Colonic mucosa (tissue), 4 donors: ENCODE results near the gene GNG13. TPM values are rescaled to one million over a fixed set of nuclear protein-coding genes. Genes with fewer than 3 reads are reported as not detected.

Experiments used
- DNase-seq: peaks from one replicate; pipeline ENCODE4 v3.0.0-alpha.2; 2020
- H3K27ac ChIP-seq: fragments of 200-600 bp; one replicate; pipeline ENCODE4 v1.8.0; 2021
- H3K27me3 ChIP-seq: fragments of 200-600 bp; one replicate; pipeline ENCODE4 v1.8.0; 2021
- H3K36me3 ChIP-seq: fragments of 200-600 bp; one replicate; pipeline ENCODE4 v1.8.0; 2021
- H3K4me1 ChIP-seq: fragments of 200-600 bp; one replicate; pipeline ENCODE4 v1.8.0; 2021; ENCODE audit warnings: mild to moderate bottlenecking
- H3K4me3 ChIP-seq: fragments of 200-600 bp; one replicate; pipeline ENCODE4 v1.8.0; 2021
- H3K9ac ChIP-seq, 2 donors: one replicate each; pipeline ENCODE4 v1.7.0; 2013; ENCODE audit warnings: control low read depth in 2 of 2, low read depth in 2 of 2, low read length in 2 of 2
- H3K9me3 ChIP-seq: fragments of 200-600 bp; one replicate; pipeline ENCODE4 v1.8.0; 2021
- intact Hi-C: fragments of 100-400 bp; cut with DNase I; formaldehyde crosslinking; loops from one replicate; pipeline ENCODE4 v1.14.1; 2022
- microRNA-seq: library from miRNA; unstranded; fragments of <30 nt; microRNA quantifications from one replicate; pipeline ENCODE4, GENCODE V29; 2019
- total RNA-seq, 2 donors: library from RNA; stranded (reverse); fragmentation: NEBNext Ultra II Directional in 1 of 2; extraction: Animal tissue kit (Norgen Biotek cat#: 25700) in 1 of 2; gene quantifications; one replicate each; pipeline ENCODE4 v1.2.1, GENCODE V29; 2021
- TF ChIP-seq, protein P1 (sequence below): fragments of 200-600 bp; IDR thresholded peaks from one replicate; pipeline ENCODE4 v1.8.0; 2022; ENCODE audit warnings: antibody characterized with exemption, mild to moderate bottlenecking
- donor health status: healthy.
- donor health status: DM: no; HTN: no; CAD: no.
- donor health status: DM: no; HTN: no; CAD: no.

GNG13 gene
- total RNA-seq, 2 donors from 2014 or later = 0.24 TPM; not detected in 1

- DNase-seq = no peak
- Histone ChIP-seq H3K9me3 (no peaks in the 10 kb centered on the region), H3K4me1 (no peaks in the 10 kb centered on the region), H3K36me3 (no peaks in the 10 kb centered on the region), H3K4me3 (no peak overlapping the region), H3K27me3 (peaks cover 12% of the 10 kb centered on the region), H3K9ac (no peak overlapping the region), H3K27ac (no peak overlapping the region)
- intact Hi-C loops = no loop called here
- TF ChIP-seq, protein P1, sequence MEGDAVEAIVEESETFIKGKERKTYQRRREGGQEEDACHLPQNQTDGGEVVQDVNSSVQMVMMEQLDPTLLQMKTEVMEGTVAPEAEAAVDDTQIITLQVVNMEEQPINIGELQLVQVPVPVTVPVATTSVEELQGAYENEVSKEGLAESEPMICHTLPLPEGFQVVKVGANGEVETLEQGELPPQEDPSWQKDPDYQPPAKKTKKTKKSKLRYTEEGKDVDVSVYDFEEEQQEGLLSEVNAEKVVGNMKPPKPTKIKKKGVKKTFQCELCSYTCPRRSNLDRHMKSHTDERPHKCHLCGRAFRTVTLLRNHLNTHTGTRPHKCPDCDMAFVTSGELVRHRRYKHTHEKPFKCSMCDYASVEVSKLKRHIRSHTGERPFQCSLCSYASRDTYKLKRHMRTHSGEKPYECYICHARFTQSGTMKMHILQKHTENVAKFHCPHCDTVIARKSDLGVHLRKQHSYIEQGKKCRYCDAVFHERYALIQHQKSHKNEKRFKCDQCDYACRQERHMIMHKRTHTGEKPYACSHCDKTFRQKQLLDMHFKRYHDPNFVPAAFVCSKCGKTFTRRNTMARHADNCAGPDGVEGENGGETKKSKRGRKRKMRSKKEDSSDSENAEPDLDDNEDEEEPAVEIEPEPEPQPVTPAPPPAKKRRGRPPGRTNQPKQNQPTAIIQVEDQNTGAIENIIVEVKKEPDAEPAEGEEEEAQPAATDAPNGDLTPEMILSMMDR = no peak
Observed at GRCh38 chr16:751152-752006, 49.2 kb downstream of the GNG13 start.

DNA sequence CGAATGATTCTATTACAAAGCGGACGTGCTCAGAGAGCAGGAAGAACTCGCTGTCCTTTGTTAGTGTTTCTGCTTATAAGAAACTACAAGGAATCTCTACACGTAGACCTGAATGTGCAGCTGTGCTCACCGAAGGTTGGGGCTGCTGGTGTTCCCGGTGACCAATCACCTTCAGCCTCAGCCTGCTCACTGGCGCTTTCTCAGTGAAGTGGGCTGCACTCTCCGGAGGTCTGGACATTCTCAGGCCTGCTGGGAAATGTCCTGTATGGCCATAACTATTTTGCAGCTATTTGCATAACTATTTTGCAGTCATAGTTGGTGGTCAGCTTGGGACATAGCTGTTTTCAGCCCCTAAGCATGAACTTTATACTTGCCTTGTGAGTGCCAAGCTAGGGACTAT, 50.0 kb downstream of the GNG13 start:
- no peak overlapping the region for H3K9ac ChIP-seq

DNA sequence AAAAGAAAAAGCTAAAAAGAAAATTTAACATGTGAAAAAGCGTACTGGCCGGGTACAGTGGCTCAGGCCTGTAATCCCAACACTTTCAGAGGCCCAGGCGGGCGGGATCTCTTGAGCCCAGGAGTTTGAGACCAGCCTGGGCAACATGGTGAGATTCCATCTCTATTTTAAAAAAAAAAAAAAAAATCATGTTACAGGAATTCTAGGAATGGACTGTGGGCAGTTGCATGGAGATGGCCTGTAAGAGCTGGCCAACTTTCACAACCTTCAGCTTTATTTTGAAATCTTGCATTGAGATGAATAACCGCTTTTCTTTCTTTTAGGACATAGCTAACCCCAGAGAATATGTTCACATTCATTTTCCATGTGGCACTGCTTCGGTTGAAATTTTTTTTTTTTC, 51.5 kb downstream of the GNG13 start:
- Histone ChIP-seq H3K27ac (no peak overlapping the region), H3K4me3 (no peak overlapping the region), H3K9me3 (no peaks in the 10 kb centered on the region), H3K4me1 (no peaks in the 10 kb centered on the region), H3K27me3 (peaks cover 12% of the 10 kb centered on the region), H3K9ac (no peak overlapping the region), H3K36me3 (no peaks in the 10 kb centered on the region)
- TF ChIP-seq, protein P1 = no peak
- DNase-seq = no peak
- intact Hi-C loops = no loop called here

More for the DNA sequence above, 50.0 kb downstream of the GNG13 start:
- DNase-seq = no peak
- intact Hi-C loops = no loop called here
- H3K27ac ChIP-seq = no peak overlapping the region
- H3K4me1 ChIP-seq = no peaks in the 10 kb centered on the region
- H3K27me3 ChIP-seq = peaks cover 12% of the 10 kb centered on the region
- TF ChIP-seq, protein P1 = no peak
- no peak overlapping the region for H3K4me3 ChIP-seq
- no peaks in the 10 kb centered on the region for H3K9me3 ChIP-seq
- H3K36me3 ChIP-seq = no peaks in the 10 kb centered on the region

Small RNAs within 50 kb of the gene (microRNA-seq; reads per million reads assigned to microRNA genes)
- gene MIR662 = not detected

Other genes with a start within 250 kb of the GNG13 start
- gene PRR35, start 240.3 kb downstream of the GNG13 start, total RNA-seq = not detected
- under 1 TPM; 0.32 to 0.35 TPM for gene NHLRC4, start 233.7 kb downstream of the GNG13 start, total RNA-seq
- gene PIGQ, start 230.8 kb downstream of the GNG13 start, total RNA-seq = 10 to 100 TPM; 25.6 to 59.3 TPM
- gene RAB40C, start 210.7 kb downstream of the GNG13 start, total RNA-seq = 10 to 100 TPM; 34.9 to 38.5 TPM
- 1 to 10 TPM in 1 of 2 donors, under 1 TPM in 1; 0.80 to 1.1 TPM for gene WFIKKN1, start 169.7 kb downstream of the GNG13 start, total RNA-seq
- 100 to 1,000 TPM in 1 of 2 donors, 10 to 100 TPM in 1; 43.7 to 102 TPM for gene METTL26, start 164.4 kb downstream of the GNG13 start, total RNA-seq
- gene MCRIP2, start 158.9 kb downstream of the GNG13 start, total RNA-seq = 100 to 1,000 TPM; 132 to 158 TPM
- gene WDR90, start 151.4 kb downstream of the GNG13 start, total RNA-seq = 100 to 1,000 TPM in 1 of 2 donors, 10 to 100 TPM in 1; 25.1 to 122 TPM
- gene RHOT2, start 132.6 kb downstream of the GNG13 start, total RNA-seq = 100 to 1,000 TPM; 112 to 182 TPM
- gene RHBDL1, start 125.1 kb downstream of the GNG13 start, total RNA-seq = 1 to 10 TPM; 4.0 to 5.7 TPM
- gene STUB1, start 120.3 kb downstream of the GNG13 start, total RNA-seq = 100 to 1,000 TPM in 1 of 2 donors, 10 to 100 TPM in 1; 96.7 to 159 TPM
- 10 to 100 TPM; 40.7 to 72.1 TPM for gene JMJD8, start 116.4 kb downstream of the GNG13 start, total RNA-seq
- 10 to 100 TPM in 1 of 2 donors, 1 to 10 TPM in 1; 8.5 to 18.8 TPM for gene WDR24, start 110.3 kb downstream of the GNG13 start, total RNA-seq
- 1 to 10 TPM; 2.0 to 2.2 TPM for gene FBXL16, start 94.9 kb downstream of the GNG13 start, total RNA-seq
- gene METRN, start 85.6 kb downstream of the GNG13 start, total RNA-seq = 10 to 100 TPM; 23.3 to 50.0 TPM
- gene ANTKMT, start 79.6 kb downstream of the GNG13 start, total RNA-seq = 10 to 100 TPM; 42.1 to 83.1 TPM
- gene CCDC78, start 74.3 kb downstream of the GNG13 start, total RNA-seq = 1 to 10 TPM in 1 of 2 donors, under 1 TPM in 1; 0.37 to 3.7 TPM
- gene HAGHL, start 73.6 kb downstream of the GNG13 start, total RNA-seq = 10 to 100 TPM in 1 of 2 donors, 1 to 10 TPM in 1; 2.6 to 13.0 TPM
- gene CIAO3, start 59.7 kb downstream of the GNG13 start, total RNA-seq = 10 to 100 TPM; 29.2 to 62.1 TPM
- 1 to 10 TPM; 1.4 to 1.8 TPM for gene MSLN, start 40.0 kb downstream of the GNG13 start, total RNA-seq
- gene RPUSD1, start 12.4 kb downstream of the GNG13 start, total RNA-seq = 10 to 100 TPM; 17.3 to 35.6 TPM
- gene CHTF18, start 12.1 kb downstream of the GNG13 start, total RNA-seq = 100 to 1,000 TPM in 1 of 2 donors, 10 to 100 TPM in 1; 16.5 to 111 TPM
- 10 to 100 TPM in 1 of 2 donors, 1 to 10 TPM in 1; 8.4 to 12.8 TPM for gene LMF1, start 170.2 kb upstream of the GNG13 start, total RNA-seq
- under 1 TPM; 0.20 to 0.61 TPM for gene SOX8, start 181.0 kb upstream of the GNG13 start, total RNA-seq